ENCODE results near the gene ERCC6L2.

- TF ChIP-seq CTCF (IDR thresholded peaks at IDR 0.05) (no peak), ZFX (IDR thresholded peaks at IDR 0.05; ENCODE audit: borderline replicate concordance) (no peak)
These were observed 43.7 kb upstream of the ERCC6L2 start for GRCh38 chr9:95831810-95832209.

All from 22Rv1 (cell line).